ENCODE results near the gene DGKZ.

DNA sequence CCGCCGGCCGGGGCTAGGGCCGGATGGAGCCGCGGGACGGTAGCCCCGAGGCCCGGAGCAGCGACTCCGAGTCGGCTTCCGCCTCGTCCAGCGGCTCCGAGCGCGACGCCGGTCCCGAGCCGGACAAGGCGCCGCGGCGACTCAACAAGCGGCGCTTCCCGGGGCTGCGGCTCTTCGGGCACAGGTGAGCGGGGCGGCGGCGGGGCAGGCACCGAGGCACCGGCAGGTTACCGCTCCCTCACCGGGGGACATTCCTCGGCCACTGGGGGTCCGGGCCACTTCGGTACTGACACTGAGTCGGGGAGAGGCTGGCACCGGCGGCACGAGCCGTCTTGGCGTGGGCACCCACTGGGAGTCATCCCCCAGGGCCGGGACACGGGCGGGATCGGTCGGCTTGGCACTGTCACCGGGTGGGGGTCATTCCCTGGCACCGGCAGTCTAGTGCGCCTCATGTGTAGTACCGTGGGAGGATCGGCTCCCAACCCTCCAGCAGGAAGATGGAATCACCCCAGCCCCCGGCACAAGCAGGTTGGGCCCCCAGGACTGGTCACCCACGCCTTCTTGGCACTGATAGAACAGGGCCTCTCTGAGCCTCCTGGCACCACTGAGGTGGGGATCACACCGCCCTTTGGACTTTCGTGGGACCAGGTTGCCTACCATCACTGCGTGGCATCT is 511 bp downstream of the DGKZ start:
- TF ChIP-seq, protein P1, sequence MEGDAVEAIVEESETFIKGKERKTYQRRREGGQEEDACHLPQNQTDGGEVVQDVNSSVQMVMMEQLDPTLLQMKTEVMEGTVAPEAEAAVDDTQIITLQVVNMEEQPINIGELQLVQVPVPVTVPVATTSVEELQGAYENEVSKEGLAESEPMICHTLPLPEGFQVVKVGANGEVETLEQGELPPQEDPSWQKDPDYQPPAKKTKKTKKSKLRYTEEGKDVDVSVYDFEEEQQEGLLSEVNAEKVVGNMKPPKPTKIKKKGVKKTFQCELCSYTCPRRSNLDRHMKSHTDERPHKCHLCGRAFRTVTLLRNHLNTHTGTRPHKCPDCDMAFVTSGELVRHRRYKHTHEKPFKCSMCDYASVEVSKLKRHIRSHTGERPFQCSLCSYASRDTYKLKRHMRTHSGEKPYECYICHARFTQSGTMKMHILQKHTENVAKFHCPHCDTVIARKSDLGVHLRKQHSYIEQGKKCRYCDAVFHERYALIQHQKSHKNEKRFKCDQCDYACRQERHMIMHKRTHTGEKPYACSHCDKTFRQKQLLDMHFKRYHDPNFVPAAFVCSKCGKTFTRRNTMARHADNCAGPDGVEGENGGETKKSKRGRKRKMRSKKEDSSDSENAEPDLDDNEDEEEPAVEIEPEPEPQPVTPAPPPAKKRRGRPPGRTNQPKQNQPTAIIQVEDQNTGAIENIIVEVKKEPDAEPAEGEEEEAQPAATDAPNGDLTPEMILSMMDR (IDR thresholded peaks at IDR 0.05 in 8 of 11, conservative IDR thresholded peaks at IDR 0.05 in 3 of 11): no peak
- no peak for TF ChIP-seq POLR2AphosphoS5 (IDR thresholded peaks at IDR 0.05)
- TF ChIP-seq POLR2A (IDR thresholded peaks at IDR 0.05): no peak
